Neural progenitor cell (in vitro differentiated cells): ENCODE measurements around the gene GFAP.

ENCODE experiments used
- CTCF ChIP-seq: fragments of 200-600 bp; sonication (generic); IDR thresholded peaks from 2 replicates; pipeline ENCODE4 v1.5.1; 2017; ENCODE audit warnings: antibody characterized with exemption, mild to moderate bottlenecking
- EZH2phosphoT487 ChIP-seq: fragments of 200-600 bp; sonication (generic); IDR thresholded peaks from 2 replicates; pipeline ENCODE4 v1.6.1; 2017; ENCODE audit warnings: antibody characterized with exemption

DNA sequence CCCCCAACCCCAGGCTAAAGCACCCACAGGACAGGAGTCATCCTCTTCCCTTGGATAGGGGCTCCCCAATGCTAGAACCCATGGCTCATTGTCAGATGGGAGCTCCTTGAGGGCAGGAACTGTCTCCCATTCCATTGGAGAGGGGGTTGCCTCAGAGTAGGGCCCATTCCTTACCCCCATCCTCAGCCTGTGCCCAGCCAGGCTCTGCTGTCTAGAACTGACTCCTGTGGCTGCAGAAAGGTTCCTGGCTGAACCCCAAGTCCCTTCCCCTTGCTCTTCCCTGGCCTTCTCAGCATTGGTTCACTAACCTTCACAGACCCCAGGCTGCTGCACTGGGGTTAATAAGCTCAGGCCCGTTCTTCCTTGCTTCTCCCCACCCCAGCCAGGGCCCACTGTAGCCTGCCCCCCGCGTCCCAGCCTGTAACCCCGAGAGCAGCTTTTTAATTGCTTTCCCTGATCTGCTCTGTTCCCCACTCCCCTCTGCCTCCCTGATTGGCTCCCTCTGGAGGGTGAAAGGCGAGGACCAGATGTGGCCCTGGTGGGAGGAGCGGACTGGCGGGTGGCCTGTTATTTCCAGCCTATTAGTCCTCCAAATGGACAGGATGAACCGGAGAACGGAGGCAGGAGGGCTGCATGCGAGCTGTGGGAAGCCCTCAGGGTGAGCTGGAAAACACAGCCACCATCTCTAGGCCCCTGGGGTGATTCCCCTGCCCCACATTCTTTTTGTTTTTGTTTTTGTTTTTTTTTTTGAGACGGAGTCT, 6.0 kb upstream of the GFAP start:
- peak; percentile 11 for TF ChIP-seq CTCF
- no peak for TF ChIP-seq EZH2phosphoT487
